Fibroblast of skin of back (primary cell): ENCODE data around the gene SNTN. TPM values are rescaled to one million over a fixed set of nuclear protein-coding genes. Genes with fewer than 3 reads are reported as not detected.
"Not testable (repeated sequence)": the region's sequence is repeated elsewhere in the genome, so short reads cannot be mapped to it uniquely, and the experiment has no call there.

Source experiments
- DNase-seq: peaks from one replicate; pipeline ENCODE4 v3.0.0-alpha.2; 2013
- polyA plus RNA-seq, 2 experiments: library from polyadenylated mRNA; unstranded; fragments of 120-200 nt; gene quantifications; one replicate each; pipeline ENCODE4 v1.2.1, GENCODE V29; 2013; ENCODE audit not compliant: insufficient read length in 2 of 2

Gene SNTN
- polyA plus RNA-seq (2013, experiment 1 of 2; ENCODE audit: insufficient read length), result not detected
- not detected for polyA plus RNA-seq (2013, experiment 2 of 2; ENCODE audit: insufficient read length)

DNA sequence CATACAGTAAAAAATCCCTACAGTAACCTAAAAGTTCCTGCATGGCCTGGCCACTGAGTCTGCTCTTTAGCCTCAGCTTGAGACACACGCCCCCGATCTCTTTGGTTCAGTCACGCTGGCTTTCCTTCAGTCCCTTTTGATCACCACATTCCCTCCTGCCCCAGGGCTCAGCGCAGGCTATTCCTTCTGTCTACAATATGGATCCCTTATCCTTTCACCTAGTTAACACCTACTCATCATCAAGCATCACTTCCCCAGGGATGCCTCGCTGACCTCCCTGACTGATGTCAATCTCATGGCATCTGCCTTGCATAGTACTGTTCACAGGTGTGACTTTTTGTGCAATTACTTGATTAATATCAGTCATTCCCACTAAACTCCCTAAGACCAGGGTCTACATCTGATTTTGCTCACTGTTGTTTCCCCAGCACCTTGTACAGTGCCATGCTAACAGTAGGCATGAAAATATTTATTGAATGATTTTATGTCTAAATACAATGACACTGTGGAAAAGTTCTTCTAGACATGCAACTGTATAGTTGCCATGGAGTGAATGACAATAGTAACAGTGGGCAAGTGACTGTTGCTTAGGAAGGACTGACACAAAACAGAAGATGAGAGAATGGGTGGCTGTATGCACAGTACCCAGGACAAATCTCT is at the start of gene SNTN:
Gene SNTN (plus strand): TSS at position 610 of the 660 bp plus-strand sequence. CDS start 13 bp downstream, at position 623.
- DNase-seq, result no peak

DNA sequence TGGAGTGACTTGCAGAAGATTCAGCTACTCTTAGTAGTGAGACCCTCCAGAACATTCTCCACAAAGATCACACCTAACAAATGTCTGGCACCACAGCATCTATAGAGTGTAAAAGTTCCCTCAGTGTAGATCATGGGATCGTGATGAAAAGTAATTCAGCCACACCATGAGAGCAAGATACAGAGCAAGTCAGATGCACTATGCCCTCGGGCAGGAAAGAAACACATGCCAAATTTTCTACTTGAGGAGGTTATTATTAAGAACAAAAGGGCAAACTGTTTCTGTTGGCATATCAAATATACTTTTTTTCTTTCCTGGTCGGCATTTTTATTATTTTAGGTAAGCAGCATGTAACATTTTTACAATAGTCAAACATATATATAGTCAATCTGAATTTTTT is 44.8 kb upstream of the SNTN start:
- no peak for DNase-seq

DNA sequence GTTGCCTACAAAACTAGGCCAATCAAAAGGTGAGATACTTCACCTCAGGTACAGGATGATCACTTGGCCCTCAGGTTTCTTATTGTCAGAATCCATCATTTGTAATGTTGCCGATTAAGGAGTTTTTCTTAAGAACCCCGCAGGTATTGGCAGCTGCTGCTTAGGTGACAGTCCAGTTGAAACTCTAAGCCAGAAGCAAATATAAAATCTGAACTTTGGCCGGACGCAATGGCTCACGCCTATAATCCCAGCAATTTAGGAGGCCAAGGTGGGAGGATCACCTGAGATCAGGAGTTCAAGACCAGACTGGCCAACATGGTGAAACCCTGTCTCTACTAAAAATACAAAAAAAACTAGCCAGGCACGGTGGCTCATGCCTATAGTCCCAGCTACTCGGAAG is 43.1 kb upstream of the SNTN start:
- no peak for DNase-seq

DNA sequence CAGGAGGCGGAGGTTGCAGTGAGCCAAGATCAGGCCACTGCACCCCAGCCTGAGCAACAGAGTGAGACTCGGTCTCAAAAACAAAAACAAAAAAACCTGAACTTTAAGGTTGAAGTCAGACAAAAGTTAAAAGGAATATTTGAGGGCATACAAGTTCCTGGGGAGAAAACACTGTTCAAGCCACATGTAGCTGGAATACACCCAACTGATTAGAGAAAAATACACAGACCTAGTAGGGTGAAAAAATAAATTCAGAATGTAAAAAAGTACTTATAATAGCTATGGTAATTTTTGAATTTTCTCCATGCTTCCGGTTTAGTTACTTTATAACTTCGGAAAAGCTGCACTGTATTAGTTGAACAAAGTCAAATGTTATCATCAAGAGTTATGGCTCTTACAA is 42.6 kb upstream of the SNTN start:
- DNase-seq, result no peak

DNA sequence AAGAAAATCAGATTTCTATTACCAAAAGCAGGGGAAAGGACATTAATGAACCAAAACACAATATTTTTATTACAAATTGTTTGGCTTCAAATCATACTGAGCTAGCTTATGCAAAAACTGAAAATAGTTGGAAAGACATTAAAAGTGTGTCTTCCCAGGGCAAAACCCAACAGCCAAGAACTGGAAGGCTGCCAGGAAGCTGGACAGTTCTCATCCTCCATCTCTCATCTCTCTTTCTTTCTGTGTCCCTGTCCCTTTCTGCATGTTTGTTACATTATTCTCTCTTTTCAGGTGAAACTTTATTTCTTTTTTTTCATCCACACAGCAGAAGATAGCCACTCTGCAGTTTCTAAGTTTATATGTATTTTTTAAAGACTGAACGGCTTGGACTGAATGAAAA is 41.1 kb upstream of the SNTN start:
- DNase-seq, result peak; percentile 25

DNA sequence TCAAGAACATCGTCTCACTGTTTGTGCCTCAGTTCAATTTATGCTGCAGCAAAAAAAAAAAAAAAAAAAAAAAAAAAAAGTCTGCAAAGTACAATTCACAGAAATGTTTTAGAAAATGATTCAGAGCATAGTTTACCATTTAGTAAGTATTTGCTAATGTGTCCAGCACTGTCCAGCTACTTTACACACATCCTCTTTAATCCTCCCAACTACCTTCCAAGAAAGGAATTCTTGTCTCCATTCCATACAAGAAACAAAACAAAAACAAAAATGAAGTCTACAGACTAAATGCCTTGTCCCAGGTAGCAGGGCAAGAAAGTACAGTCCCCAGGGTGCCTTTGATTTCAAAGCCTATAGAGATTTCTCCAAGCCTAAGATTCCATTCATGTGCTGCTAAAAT is 38.9 kb upstream of the SNTN start:
- peak; percentile 82 for DNase-seq

DNA sequence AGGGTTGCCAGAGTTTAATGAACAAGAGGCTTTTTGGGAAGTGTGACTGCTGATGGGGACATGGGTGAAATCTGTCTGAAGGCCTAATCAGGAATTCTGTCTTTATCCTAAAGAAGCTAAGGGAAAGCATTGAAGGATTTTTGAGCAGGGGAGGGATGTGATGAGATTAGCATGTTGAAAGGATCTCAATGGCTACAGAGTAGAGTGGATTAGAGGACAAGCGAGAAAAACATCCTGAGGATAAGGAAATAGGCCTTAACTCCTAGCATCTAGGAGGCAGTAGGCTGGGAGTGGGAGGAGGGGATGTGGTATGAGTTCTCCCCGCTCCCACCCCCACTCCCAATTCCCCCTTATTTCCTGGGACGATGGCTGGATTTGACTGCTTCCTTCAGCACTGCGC is 35.1 kb upstream of the SNTN start:
- DNase-seq, result no peak

DNA sequence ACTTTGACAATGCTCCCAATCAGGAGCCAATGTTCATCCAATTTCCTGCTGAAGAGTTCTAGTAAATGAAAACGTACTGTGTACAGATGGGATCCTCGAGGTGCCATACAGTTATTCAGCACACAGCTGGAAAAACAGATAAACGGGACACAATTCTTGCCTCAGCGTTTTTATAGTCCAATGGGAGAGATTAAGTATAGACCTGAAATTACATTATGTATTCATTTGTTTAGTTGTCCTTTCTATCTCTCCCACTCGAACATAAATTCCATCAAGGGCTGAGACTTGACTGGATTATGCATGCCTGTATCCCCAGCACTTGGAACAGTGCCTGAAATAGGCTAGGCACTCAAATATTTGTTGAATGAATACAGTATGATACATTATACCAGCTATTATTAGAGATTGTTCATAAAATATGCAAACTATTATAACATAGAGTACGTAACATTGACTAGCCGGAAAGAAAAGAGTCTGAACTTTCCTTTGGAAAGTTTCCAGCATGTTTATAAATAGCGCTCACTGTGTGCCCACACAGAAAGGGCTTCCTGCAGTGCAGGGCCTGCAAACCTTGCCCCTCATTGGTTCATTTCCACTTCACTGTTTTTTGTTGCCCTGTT is 27.4 kb upstream of the SNTN start:
- peak; percentile 99 for DNase-seq

DNA sequence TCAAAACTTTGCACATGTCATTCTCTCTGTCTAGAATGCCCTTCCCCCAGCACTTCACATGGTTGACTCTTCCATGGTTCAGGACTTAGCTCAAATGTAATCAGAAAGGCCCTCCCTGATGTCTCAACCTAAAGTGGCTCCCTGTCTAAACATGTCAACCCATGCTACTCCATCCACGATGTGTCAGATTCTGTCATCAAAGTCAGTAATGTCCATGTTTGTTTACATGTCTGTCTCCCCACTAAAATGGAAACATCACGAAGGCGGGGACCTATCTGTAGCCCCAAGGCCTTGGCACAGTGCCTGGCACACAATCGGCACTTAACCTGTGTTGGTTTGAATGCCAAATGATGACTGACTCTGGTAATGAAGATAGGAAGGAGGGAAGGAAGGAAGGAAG is 20.8 kb upstream of the SNTN start:
- DNase-seq, result no peak

DNA sequence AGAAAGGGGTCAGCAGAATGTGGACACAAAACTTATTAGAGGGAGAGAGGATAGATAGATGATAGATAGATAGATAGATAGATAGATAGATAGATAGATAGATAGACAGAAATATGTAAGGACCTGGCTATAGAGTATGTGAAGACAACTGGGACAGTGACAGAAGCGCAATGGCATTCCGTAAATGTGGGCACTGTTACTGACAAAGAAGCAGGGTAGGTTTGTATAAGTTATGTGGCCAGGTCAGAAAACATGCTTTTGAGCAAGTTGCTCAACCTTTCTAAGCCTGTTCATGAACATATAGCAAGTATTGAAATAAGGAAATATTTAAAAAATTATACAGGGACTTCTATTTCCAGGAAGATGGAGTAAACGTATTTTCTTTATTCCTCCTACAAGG is 17.3 kb upstream of the SNTN start:
- DNase-seq, result no peak

DNA sequence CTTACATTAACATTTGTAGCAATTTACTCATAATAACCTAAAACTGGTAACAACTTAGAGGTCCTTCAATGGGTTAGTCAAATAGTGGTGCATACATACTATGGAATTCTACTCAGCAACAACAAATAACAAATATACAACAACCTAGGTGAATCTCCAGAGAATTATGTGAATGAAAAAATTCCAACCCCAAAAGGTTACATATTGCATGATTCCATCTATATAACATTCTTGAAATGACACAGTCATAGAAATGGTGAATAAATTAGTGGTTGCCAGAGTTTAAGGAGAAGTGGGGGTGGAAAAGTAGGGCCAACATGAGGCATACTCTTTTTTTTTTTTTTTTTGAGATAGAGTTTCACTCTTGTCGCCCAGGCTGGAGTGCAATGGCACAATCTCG is 12.7 kb upstream of the SNTN start:
- peak; percentile 24 for DNase-seq

DNA sequence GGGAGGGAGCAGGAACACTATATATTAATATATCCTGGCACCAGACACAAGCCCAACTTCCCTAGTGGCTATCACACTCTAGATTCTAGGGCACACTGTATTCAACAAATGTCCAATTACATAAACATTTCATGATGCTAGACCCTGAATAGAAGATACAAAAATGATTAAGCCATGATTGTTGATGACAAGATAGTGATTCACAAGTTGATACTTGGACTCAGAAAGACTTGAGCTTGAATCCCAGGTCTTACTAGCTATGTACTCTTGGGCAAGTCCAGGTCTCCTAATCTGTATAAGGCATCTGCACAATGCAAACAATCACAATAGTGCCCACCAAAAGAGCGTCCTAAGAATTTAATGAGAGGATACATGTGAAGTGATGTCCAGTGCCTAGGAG is 10.0 kb upstream of the SNTN start:
- DNase-seq, result no peak

DNA sequence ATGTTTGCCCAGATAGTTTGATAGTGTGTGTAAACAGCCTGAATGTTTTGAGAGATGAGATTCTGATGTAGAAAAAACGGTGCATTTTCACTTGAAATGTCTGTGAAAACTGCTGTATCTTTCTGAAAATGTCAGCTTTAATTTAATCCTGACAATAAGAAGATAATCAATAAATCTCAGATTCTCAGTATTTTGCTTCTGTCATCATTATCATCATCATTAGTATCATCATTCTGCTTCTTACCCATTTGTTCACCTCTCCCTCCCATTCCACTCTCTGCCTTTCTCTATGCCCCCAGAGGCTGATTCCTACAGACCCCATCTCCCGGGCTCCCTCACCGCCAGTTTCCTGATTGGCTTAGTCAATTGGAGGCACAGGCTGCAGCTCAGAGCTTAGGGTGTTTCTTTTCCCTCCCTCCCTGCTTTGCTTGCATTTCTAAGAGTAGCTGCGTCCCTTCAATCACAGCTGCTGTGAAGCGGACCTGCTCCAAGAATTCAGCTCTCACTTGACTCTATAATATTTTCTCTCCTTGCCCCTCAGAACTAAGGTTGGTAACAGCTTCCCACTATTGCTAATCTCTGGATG is 8.2 kb upstream of the SNTN start:
- no peak for DNase-seq

DNA sequence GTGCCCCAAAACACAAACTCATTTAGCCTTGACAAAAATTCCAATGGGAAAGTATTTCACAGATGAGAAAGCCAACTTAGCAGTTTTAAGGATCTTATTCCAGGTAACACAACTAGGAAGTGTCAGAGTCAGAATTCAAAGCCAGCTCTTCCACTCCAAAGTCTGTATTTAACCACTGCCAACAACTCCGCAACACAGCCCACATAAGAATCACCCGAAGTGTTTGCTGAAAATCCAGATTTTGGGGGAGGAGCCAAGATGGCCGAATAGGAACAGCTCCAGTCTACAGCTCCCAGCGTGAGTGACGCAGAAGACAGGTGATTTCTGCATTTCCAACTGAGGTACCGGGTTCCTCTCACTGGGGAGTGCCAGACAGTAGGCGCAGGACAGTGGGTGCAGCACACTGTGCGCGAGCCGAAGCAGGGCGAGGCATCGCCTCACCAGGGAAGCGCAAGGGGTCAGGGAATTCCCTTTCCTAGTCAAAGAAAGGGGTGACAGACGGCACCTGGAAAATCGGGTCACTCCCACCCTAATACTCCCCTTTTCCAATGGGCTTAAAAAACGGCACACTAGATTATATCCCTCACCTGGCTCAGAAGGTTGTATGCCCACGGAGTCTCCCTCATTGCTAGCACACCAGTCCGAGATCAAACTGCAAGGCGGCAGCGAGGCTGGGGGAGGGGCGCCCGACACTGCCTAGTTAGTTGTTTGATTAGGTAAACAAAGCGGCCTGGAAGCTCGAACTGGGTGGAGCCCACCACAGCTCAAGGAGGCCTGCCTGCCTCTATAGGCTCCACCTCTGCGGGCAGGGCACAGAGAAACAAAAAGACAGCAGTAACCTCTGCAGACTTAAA is 7.3 kb upstream of the SNTN start:
- DNase-seq, result not testable (repeated sequence)

DNA sequence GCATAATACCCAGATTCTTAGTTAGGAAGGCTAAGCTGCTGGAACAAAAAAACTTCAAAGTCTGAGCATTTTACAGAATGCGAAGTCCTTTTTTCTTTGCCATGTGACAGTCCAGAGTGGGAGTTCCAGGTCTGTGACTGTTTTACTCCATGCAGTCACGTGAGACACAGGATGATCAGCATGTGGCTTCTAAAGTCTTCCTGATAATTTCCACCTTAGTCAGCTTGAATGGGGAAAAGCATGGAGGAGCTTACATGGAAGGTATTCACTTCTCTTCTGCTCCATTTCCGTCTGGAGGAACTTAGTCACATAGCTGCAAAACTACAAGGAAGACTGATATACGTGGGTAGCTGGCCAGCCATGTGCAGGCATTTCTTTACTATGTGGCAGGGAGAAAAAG is 1.7 kb downstream of the SNTN start:
- peak; percentile 61 for DNase-seq

DNA sequence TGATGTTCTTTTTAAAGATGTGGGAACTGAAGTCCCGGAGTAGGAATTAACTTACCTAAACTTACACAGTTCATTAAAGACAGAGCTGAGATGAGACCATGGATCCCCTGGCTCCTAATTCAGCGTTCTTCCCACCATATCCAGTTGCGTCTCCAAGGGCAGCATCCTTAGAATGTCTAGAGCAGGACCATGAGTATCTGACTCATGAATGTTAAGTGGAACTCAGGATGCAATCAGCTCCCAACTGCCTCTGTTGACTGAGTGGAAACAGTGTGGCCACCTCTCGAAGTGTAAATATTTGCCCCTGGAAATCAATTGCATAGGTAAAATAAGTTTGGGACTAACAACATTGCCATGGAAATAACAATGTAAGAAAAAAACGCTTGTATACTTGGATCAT is 2.5 kb downstream of the SNTN start:
- peak; percentile 65 for DNase-seq

DNA sequence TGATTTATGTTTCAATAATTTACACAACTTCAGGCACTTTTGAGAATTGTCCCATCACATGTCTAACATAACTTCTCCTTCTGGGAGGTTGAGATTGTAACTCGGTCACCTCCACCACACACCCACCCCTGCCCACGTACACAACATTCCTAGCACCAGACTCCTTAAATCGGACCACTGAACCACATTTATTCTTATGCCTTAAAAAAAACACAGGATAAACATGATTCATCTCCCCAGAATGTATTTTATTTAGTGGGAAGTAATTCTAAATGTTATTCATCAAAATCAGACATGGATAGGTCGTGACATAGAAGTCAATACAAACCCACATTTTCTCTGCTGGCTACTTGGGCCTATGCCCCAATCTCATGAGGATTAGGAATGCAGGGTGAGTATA is 3.0 kb downstream of the SNTN start:
- peak; percentile 98 for DNase-seq

DNA sequence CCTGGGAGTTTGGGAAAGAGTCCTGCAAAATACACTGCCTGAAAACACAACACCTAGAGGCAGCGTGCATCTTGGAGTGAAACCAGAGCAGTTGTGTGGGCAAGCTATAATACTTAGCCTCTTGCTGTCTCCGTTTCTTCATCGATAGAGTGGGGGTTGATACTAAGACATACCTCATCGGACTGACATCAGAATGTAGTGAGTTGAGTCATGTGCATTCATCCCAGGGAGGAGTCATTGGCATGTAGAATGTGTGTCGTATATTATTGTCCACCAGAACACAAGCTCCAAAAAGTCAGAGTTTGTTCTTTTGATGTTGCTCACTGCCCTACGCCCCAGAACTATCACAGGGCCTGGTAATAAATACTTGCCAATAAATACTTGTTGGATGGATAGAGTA is 4.3 kb downstream of the SNTN start:
- peak; percentile 88 for DNase-seq

DNA sequence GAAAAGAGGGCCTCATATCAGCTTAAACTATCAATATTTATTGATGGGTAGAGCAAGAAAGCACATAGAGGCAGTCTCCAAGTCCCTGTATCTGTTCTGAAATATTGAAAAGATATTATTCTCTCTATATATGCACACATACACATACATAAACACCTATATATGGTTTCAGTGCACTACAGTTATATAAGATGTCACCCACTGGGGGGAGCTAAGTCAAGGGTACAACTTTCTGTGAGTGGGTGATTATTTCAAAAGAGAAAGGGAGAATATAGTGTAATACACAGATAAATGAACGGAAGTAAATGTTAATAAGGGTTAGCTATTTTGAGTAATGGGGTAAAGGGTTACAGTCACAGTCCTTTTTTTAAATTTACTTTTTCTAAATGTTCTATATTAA is 8.8 kb downstream of the SNTN start:
- DNase-seq, result peak; percentile 36

DNA sequence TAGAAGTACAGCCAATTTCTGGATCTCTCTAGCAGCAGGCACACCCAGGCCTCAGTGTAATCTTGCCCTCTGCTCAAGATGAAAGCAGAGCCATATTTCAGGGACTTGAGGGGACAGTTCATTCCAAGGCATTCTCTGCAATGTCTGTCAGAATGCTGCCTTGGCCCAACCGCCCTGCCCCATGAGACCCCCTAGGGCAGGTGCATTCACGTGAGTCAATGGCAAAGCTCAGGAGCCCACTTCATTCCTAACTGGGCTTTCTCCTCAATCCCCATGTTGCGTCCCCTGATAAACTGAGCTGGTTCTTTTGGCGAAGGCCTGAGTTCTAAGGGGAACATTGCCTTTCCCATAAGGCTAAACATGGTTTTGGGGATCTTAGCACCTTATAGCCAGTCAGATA is 9.5 kb downstream of the SNTN start:
- DNase-seq, result no peak

DNA sequence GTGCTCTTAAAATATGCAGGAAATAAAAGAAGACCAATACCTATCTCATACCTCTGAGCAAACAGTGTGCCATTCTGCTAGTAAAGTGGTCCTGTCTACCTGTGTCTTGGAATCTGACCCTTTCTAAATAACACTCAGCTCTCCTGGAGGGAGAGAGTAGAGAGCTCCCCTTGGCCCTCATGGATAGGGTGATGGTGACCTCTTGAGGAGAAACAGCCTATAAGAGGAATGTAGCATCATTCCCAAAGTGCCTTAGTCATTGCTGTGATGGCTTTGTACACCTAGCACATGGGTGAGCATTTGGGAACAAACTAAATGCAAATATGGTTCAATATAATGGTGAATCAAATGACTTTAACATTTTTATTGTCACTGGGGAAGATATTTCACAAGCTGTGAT is 10.0 kb downstream of the SNTN start:
- peak; percentile 36 for DNase-seq

DNA sequence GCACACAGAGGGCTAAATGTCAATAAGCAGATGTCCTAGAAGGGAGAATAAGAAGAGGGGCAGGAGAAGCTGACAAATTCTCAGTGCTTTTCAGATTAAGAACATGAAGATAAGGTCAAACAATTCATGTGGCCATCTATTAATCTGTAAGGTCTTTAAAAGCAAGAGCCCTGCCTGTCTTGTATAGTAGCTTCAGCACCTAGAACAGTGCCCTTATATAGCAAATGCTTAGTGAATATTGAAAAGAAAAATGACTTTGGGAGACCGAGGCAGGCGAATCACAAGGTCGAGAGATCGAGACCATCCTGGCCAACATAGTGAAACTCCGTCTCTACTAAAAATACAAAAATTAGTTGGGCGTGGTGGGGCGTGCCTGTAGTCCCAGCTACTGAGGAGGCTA is 18.1 kb downstream of the SNTN start:
- DNase-seq, result no peak

DNA sequence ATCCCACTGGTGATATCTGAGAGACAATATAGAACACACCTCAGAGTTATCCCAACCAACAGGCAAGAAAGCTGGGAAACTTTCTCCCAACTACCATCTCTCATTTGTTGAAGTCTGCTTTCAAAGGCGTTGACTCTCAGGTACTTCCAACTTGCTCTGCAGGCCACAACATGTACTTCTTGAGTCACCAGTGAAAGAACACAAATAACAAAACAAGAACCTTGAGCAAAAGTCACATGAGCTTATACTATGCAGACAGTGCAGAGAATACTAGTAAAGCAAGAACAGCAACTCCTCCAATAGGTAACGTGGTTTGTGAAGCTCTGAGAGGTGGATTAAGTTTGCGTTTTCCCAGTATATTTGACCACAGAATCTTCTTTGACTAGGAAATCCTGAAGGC is 20.6 kb downstream of the SNTN start:
- DNase-seq, result no peak
